RWPE1 (cell line): ENCODE results near the gene ZNF282.
A peak's percentile ranks its signal among the peaks of the same experiment; 100 is the strongest.

ENCODE experiments used
- CTCF ChIA-PET: fragments of 350-600 bp; sonication (Branson Sonifier 250); formaldehyde crosslinking; extraction: SDS; loops from one replicate; lab custom pipeline; 2021; lab: Yijun Ruan, JAX
- POLR2A ChIA-PET: fragments of 400-600 bp; formaldehyde crosslinking; extraction: SDS; loops from one replicate; lab custom pipeline; 2020; ENCODE audit warnings: antibody characterized with exemption; ENCODE audit not compliant: low non-redundant PET; lab: Yijun Ruan, JAX
- DNase-seq: peaks from one replicate; pipeline ENCODE4 v3.0.0; 2012; ENCODE audit warnings: low spot score
- H3K27ac ChIP-seq: fragments of 450-650 bp; 2 replicates; pipeline ENCODE4 v1.5.1; 2017
- TF ChIP-seq, protein P1 (sequence below): fragments of 450-650 bp; conservative IDR thresholded peaks from 2 replicates; pipeline ENCODE4 v1.5.1; 2017; ENCODE audit warnings: low read depth, mild to moderate bottlenecking

Gene ZNF282

GRCh38 chr7:149197675-149198074 is 2.3 kb downstream of the ZNF282 start:
- DNase-seq = no peak
- H3K27ac ChIP-seq = peak overlapping the region; percentile 95
- ChIA-PET POLR2A (no interaction called here), CTCF (no interaction called here)
- TF ChIP-seq, protein P1, sequence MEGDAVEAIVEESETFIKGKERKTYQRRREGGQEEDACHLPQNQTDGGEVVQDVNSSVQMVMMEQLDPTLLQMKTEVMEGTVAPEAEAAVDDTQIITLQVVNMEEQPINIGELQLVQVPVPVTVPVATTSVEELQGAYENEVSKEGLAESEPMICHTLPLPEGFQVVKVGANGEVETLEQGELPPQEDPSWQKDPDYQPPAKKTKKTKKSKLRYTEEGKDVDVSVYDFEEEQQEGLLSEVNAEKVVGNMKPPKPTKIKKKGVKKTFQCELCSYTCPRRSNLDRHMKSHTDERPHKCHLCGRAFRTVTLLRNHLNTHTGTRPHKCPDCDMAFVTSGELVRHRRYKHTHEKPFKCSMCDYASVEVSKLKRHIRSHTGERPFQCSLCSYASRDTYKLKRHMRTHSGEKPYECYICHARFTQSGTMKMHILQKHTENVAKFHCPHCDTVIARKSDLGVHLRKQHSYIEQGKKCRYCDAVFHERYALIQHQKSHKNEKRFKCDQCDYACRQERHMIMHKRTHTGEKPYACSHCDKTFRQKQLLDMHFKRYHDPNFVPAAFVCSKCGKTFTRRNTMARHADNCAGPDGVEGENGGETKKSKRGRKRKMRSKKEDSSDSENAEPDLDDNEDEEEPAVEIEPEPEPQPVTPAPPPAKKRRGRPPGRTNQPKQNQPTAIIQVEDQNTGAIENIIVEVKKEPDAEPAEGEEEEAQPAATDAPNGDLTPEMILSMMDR = no peak

DNA sequence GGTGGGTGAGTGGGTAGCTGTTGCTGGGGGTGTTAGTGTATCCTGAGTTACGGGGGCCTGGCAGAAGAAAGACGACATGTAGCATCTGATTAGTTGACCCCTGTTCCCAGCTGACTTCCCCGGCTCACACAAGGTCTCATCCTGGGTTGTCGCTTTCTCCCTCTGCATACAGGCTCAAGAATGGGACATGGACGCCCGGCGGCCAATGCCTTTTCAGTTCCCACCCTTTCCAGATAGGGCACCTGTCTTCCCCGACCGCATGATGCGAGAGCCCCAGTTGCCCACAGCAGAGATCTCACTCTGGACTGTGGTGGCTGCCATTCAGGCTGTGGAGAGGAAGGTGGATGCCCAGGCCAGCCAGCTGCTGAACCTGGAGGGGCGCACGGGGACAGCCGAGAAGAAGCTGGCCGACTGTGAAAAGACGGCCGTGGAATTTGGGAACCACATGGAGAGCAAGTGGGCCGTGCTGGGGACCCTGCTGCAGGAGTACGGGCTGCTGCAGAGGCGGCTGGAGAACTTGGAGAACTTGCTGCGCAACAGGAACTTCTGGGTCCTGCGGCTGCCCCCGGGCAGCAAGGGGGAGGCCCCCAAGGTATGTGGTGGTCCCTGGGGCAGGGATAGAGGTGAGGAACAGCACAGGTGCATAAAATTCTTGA is 2.9 kb downstream of the ZNF282 start:
- DNase-seq = no peak
- H3K27ac ChIP-seq = peak overlapping the region; percentile 95
- ChIA-PET POLR2A (no interaction called here), CTCF (no interaction called here)
- TF ChIP-seq, protein P1 = no peak

GRCh38 chr7:149199234-149199995 is 4.1 kb downstream of the ZNF282 start:
- POLR2A ChIA-PET = no interaction called here
- no peak for DNase-seq
- TF ChIP-seq, protein P1 = no peak
- CTCF ChIA-PET = no interaction called here
- H3K27ac ChIP-seq = peak overlapping the region; percentile 95

GRCh38 chr7:149202831-149203231 is 7.5 kb downstream of the ZNF282 start:
- no peak for DNase-seq
- ChIA-PET POLR2A (no interaction called here), CTCF (no interaction called here)
- TF ChIP-seq, protein P1 = no peak
- H3K27ac ChIP-seq = no peak overlapping the region

DNA sequence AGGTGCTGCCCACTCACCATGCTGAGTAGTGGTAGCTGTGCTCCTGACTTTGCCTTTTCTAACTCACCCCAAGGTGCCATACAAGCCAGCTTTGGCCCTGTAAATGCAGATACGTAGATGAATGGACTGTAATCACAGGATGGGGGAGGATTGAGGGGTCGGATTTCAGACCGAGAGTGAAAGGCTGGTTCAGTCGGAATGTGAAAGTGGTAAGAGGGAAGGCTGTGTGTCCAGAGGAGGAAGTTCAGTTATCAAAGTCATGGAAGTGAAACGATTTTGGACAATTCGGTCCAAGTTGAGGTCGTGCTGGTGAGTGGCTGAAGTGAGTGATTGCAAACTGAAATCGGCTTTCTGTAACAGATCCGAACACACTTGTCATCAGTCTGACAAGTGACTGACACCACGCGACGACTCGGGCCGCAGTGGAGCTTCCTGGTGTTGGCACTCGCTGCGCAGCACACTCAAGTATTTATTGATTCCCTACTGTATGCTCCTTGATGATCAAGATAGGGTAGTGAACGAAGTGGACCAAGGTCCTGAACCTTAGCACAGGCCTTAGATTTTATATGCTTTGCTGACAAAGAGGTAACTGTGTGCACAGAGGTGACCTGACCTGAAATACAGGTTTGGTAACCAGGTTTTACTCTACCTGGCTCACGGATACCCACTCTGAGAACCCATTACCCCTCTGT is 10.5 kb downstream of the ZNF282 start:
- TF ChIP-seq, protein P1 = no peak
- no peak for DNase-seq
- no peak overlapping the region for H3K27ac ChIP-seq
- CTCF ChIA-PET = no interaction called here
- POLR2A ChIA-PET = no interaction called here

- ChIA-PET POLR2A (interaction anchor here (0.6 kb wide), 1 partner anchor 188 kb away, joined by 3 read pairs; no protein-coding TSS in a partner anchor), CTCF (no interaction called here)
- DNase-seq = no peak
- H3K27ac ChIP-seq = no peak overlapping the region
- TF ChIP-seq, protein P1 = no peak
These were observed 12.1 kb downstream of the ZNF282 start for GRCh38 chr7:149207324-149208035.
